ENCODE results near the gene HACD2.
"Not testable (repeated sequence)": the region's sequence is repeated elsewhere in the genome, so short reads cannot be mapped to it uniquely, and the experiment has no call there.

Gene HACD2

GRCh38 chr3:123523023-123523412, 61.8 kb downstream of the HACD2 start:
- no peak for DNase-seq (ENCODE audit: low spot score)

DNA sequence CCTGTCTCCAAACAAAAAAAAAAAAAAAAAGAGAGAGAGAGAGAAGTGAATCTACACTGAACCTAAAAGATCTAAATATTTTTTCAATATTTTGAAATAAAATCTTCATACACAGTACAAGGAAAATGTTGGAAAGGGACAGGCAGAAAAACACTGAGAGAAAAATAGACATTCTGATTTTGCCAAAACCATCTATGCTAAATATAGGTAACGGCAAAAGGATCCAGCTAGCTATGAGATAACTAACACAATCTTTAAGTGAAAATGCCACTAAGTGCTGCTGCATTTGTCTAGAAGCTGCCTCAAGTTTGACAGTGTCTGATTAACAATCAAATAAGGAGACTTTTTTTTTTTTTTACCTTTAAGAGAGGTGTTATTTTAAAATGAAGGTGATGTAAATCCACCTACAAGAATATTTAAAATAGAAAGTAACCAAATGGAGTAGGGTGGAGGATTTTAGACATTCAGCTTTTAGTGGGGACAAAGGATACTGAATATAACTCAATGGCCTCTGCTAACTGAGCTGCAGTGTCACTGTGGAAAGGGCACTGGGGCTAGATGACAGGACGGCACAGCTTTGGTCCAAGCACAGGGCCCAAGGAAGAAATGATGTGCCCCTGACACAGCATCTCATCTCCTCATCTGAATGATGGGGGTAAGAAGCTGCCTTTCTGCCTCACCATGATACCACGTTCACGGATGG, 62.4 kb downstream of the HACD2 start:
- no peak for DNase-seq (ENCODE audit: low spot score)

DNA sequence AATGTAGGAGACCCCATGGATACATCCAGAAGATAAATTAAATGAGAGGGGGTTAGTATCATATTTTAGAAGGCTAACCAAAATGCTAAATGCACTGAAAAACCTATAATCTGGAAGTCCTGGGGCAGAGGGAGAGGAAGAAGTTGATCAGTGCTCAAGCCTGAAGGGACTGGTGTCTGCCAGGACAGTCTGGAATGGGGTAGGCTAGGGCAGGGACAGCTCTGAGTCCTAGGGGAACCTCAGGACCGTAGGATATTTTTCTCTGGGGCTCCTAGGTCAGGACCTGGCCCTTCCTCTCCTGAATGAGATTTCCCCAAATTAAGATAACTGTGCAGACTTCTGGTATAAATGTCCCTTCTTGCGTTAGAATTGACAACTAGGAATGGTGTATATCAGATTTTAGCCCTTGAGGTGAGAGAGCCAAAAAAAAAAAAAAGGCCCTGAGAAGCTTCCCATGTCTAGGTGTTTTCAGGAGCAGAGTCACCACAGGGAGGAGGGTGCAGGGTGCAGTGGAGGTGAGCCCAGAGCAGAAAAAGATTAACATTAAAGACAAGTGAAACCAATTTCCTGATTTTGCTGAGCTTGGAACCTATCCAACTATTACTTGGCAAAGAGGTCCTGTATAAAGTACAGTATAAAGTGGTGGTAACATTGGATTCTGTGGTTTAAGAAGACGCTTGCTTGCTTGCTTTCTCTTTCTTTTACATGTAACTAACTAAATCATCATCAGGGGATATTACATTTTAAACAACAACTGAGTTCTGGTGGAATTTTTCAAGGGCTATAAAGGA, 63.5 kb downstream of the HACD2 start:
- no peak for DNase-seq (ENCODE audit: low spot score)

GRCh38 chr3:123520656-123521055, 64.2 kb downstream of the HACD2 start:
- DNase-seq (ENCODE audit: low spot score): no peak

DNA sequence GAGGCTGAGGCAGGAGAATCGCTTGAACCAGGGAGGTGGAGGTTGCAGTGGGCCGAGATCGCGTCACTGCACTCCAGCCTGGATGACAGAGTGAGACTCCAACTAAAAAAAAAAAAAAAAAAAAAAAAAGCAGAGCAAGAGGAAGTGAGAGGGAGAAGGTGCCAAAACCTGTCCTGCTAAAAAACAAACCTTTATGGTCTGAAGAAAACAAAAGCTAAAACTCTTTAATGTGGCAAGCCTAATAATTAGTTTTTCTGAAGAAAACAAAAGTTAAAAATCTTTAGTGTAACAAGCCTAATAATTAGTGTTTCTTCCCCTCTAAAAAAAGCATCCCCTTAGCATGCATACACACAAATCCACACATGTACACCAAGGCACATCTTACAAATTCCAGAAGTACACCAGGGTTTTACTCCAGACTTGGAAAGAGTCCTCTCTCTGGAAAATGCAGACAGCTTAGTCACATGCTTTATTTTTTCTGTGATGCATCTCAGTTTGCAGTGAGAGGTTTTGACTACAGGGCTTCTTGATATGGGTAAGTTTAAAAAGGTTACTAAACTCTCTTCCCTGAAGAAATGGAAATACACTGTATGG, 65.9 kb downstream of the HACD2 start:
- DNase-seq (ENCODE audit: low spot score): no peak

DNA sequence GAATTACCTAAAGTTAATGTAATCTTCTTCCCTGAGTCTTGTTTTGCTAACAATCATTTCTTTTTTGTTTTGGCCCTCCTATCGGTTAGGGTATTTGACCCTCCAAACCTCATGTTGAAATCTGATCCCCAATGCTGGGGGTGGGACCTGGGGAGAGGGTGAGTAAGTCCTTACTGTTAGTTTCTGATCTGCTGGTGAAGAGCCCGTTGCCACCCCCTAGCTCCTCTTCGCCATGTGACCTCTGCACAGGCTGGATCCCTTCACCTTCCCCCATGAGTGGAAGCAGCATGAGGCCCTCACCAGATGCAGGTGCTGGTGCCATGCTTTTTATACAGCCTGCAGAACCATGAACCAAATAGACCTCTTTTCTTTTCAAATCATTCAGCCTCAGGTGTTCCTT, 73.1 kb downstream of the HACD2 start:
- DNase-seq (ENCODE audit: low spot score): no peak

DNA sequence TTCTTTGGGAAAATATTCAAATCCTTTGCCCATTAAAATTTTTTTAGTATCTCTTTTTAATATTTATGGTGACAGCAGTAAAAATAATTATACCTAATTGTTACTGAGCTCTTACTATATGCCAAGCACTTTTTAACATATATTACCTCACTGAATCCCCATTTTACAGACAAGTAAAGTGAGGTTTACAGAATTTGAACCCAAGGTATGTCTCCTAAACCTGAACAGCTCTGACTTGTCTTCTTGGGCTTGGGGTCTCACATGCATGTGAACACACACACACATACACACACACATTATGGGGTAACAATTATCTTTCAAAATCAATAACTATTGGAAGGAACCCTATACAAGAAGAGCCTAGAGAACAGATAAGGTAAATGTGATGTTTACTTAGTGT, 73.8 kb downstream of the HACD2 start:
- no peak for DNase-seq (ENCODE audit: low spot score)

DNA sequence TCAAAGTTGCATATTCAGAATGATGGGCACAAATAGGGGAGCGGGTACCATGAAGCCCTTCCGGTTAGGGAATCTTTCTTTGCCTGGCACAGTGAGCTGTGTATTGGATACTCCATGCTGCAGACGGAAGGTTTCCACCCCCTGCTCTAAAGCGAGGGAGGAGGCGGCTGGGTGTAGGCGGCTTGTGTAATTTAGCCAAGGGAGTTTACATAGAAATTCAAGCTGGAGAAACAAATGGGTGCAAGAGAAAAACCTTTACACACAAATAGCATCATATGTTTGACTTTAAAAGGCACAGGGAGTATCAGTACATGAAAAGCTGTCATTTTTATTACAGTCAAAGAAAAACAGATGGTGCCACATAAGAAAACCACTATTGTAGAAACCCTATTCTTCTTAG, 76.7 kb downstream of the HACD2 start:
- no peak for DNase-seq (ENCODE audit: low spot score)

- DNase-seq (ENCODE audit: low spot score): no peak
Observed at GRCh38 chr3:123505820-123506219, 79.0 kb downstream of the HACD2 start.

- DNase-seq (ENCODE audit: low spot score): no peak
Observed at GRCh38 chr3:123503203-123503602, 81.7 kb downstream of the HACD2 start.

GRCh38 chr3:123499322-123499721, 85.5 kb downstream of the HACD2 start:
- DNase-seq (ENCODE audit: low spot score): no peak

- no peak for DNase-seq (ENCODE audit: low spot score)
Observed at GRCh38 chr3:123498761-123499160, 86.1 kb downstream of the HACD2 start.

GRCh38 chr3:123493912-123494311, 90.9 kb downstream of the HACD2 start:
- DNase-seq (ENCODE audit: low spot score): no peak

DNA sequence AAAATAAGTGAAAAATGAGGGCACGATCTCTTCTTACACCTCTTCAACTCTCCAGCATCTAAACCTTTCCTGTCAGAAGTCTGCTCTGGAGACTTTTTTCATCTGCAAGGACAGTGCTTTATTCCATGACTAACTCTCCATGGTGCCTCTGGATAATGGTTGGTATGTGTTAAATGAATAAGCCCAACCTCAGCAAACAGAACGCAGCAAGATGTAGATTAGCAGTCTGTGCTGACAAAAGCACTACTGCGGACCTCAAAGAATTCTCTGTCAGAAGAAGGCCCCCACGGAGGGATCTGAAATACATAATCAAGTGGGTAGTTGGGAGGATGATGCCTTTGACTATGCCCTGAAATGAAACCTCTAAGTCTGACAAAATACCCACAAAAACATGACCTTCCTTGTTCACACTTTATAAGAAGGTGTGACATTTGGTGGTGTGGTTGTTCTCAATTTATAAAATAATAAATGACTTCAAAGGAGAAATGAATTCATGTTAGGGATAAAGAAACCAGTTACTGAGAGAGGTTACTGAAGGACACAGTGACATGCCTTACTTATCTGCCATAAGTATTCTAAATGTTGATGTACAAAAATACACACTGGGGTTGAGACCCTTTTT, 92.8 kb downstream of the HACD2 start:
- DNase-seq (ENCODE audit: low spot score): no peak

- DNase-seq (ENCODE audit: low spot score): peak; percentile 52
Observed at GRCh38 chr3:123489400-123490004, 95.4 kb downstream of the HACD2 start.

DNA sequence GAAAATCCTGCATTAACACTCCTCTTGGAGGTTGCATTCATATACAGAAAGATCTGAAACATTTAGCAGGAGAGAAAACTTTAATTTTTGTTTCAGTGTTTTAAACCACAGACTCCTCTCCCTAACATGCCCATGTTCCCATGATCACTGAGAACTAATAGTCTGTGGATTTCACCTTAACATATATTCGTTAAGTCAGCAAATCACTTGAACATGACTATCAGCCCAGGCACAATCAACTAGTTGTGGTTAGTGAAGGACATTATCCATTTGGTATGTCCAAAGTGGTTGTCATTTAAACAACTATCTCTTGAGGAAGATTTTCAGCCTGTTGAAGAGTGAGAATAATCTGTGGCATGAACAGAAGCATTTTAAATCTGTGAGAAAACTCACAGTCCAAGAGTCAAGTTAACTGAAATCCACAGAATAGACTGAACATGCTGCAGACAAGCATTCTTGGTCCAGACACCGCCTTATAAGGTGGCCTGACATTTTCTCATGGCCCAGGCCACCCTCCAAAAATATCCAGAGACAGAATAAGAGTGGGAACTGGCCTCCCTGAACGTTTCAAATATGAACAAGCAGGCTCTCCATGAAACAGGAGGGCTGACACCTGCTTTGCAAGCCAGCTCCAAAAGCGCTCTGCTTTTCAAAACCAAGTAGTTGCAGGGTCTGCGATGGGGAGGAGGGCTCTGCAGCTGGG, 96.1 kb downstream of the HACD2 start:
- no peak for DNase-seq (ENCODE audit: low spot score)

- DNase-seq (ENCODE audit: low spot score): not testable (repeated sequence)
Observed at GRCh38 chr3:123487063-123487462, 97.8 kb downstream of the HACD2 start.

DNA sequence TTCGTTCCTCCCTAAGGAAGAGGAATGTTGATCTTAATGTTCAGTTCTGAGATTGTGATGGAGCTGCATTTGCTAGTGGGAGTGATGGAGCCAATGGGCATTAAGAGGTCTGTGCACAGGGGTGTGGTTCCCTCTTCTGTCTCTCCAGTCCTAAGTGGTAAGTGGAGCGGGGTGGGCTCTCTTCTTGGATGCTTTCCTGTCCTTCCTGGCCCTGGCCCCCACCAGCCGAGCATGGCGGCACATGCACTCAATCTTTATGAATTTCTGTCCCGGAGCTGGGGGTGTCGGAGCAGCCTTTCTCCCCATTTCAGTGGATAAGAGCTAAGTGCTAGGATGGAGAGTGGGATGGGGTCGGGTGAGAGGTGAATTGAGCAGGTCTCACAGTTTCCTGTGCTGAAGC, 98.4 kb downstream of the HACD2 start:
- no peak for DNase-seq (ENCODE audit: low spot score)

DNA sequence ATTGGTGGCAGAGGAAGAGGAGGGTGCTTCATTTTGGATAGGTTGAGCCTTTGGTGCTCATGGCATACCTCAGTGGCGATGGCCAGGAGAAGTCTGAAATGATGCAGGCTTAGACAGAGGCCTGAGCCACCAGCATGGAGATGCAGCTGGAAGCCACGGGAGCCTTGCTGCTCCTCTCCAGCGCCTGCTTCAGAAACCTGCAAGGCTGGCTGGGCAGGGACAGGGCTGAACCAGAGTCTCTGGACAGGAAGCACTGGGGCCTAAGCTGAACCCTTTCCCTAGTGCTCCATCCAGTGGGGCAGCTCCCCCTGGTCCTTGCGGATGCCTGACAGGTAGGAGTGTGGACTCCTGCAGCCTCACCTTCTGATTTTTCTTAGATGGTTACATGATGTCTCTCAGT, 99.3 kb downstream of the HACD2 start:
- no peak for DNase-seq (ENCODE audit: low spot score)

DNA sequence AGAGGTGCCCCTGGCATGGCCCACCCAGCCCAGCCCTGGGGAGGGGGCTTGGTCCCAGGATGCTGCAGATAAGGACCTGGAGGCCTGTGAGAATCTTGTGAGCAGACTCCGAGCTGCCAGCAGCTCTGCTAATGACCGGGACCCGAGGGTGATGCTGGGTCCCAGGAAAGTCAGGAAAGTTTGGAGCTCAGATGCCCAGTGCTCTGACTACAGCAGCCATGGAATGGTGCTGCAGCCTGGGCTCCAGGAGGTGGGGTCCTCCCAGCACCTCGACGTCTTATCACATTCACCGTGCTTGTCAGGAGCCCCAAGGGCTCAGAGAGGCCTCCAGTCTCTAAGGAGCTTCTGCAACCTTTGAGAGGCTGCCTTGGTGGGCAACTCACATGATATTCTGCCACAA, 101.7 kb downstream of the HACD2 start:
- no peak for DNase-seq (ENCODE audit: low spot score)

GRCh38 chr3:123481722-123482457, 103.0 kb downstream of the HACD2 start:
- DNase-seq (ENCODE audit: low spot score): no peak
